KG1 (cell line): ENCODE measurements around the gene RAB37.

Source experiments
- DNase-seq: peaks from one replicate; lab custom pipeline; 2025; lab: John Stamatoyannopoulos, UW

RAB37 gene, protein sequence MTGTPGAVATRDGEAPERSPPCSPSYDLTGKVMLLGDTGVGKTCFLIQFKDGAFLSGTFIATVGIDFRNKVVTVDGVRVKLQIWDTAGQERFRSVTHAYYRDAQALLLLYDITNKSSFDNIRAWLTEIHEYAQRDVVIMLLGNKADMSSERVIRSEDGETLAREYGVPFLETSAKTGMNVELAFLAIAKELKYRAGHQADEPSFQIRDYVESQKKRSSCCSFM

DNA sequence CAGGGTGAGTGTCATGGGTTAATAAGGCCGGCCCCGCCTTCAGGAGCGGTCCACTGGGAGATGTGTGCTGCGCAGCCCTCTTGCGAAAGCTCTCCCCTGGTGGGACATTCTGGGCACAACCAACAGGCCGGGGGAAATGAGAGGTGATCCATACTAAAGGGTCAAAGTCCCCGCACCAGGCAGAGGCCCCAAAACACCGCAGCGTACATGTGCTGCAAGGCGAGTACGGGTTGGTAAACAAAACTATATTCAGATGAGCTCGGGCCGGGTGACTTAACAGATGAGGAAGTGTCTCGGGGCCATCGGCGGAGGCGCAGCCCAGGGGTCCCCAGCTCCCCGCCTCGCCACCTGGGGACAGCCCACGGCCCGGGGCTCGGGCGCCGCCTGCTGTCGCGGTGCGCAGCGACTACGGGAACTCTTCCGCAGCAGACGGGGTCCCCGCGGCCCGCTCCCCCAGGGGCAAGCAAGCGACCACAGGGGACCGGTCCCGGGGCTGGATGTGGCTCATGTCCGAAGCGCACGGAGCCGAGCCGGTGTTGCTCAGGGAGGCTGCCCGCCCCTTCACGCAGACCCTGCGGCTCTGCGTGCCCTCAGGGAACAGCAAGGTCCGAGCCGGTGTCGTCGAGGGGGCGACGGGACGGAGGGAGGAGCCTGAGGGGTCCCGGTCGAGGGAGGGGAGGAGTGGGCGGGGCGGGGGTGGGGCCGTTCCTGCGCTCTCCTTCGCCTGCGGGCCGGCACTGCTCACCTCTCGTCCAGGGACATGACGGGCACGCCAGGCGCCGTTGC is at the start of gene RAB37:
RAB37 (plus strand) TSS at position 744 of the 786 bp plus-strand sequence; CDS start at position 761, 17 bp downstream.
- peak; percentile 89 for DNase-seq

DNA sequence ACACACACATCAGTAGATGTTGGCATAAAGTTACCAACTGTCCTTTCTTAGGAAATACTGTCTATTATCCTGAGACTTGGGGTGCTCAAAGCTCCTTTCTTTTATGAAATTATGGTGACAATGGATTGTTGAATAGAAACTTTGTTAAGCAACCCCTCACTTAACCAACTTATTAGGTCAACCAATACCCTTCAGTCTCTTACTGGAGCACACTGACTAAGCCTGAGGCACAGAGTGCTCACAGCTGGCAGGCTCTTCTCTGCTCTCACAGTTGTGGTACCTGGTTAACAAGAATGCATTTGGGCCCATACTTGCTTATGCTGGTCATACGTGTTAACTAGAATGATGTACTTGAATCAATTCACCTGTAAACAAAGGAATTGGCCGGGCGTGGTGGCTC is 49.2 kb upstream of the RAB37 start:
- DNase-seq = no peak

DNA sequence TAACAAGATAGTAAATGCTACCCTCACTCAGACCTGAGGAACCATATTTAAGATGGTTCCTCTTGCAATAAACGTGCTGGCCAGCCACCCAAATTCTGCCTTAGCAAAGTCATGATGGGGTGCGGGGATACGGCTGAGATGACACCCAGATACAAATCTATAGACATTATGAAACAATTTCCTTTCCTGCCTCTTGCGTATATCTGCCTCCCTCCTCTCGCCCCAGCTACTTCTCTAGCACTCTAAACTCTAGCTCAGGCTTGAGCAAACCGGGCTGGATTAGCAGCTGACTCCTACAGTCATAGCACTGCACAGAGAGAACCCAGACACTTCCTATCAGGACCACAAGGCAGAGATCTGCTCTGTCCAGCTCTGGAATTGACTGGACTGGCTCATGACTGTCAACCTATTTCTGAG is 46.6 kb upstream of the RAB37 start:
- DNase-seq = peak; percentile 51

GRCh38 chr17:74691151-74691550 is 45.9 kb upstream of the RAB37 start:
- DNase-seq = no peak

GRCh38 chr17:74694081-74694480 is 43.0 kb upstream of the RAB37 start:
- no peak for DNase-seq

- DNase-seq = no peak
Measured at GRCh38 chr17:74695629-74696028, 41.4 kb upstream of the RAB37 start.

- no peak for DNase-seq
Measured at GRCh38 chr17:74697515-74697914, 39.5 kb upstream of the RAB37 start.

- no peak for DNase-seq
Measured at GRCh38 chr17:74698069-74698468, 39.0 kb upstream of the RAB37 start.

DNA sequence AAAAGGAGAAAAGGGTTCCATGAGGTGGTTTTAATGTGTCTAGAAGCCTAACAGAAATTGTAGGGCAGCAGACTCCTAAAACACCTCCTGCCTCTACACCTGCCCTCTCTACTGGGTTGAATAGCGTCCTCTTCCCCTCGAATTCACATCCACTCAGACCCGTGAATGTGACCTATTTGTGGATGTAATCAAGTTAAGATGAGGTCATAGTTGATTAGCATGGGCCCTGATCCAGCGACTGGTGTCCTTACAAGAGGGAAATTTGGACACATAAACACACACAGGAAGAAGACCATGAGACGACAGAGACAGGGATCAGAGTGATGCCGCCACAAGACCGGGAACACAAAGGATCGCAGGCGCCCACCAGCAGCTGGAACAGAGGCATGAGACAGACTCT is 37.8 kb upstream of the RAB37 start:
- no peak for DNase-seq

DNA sequence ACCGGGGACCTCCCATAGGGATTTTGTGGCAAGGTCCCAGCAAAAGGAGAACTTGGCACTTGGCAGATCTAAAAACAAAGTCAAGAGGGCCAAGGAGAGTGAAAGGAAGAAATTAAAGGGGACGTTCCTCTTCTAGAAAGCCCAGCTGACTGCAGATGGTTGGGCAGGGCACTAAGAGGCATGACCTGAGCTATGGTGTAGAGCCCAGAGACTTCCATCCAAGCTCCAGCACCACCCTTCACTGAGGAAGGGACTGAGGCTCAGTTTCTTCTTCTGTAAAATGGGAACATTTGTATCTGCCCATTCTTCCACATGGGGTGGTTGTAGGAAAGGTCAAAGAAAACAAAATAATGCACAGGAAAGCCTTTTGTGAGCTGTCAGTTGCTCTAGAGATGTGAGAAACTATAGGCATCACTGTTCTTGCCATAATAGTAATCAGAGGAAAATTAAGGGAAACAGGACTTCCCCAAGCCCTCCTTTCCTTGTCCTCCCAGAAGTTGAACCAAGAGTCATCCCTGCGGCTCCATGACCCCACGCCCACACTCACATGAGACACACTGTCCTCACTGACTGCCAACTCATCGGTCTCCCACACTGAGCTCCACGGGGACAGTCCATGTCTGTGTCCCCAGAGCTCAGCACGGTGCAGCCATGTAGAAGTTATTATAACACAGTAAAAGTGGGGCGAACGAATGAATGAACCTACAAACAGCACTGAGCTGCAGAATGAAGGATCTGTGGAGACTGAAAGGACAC is 34.8 kb upstream of the RAB37 start:
- DNase-seq = no peak

GRCh38 chr17:74703311-74703710 is 33.7 kb upstream of the RAB37 start:
- DNase-seq = no peak

DNA sequence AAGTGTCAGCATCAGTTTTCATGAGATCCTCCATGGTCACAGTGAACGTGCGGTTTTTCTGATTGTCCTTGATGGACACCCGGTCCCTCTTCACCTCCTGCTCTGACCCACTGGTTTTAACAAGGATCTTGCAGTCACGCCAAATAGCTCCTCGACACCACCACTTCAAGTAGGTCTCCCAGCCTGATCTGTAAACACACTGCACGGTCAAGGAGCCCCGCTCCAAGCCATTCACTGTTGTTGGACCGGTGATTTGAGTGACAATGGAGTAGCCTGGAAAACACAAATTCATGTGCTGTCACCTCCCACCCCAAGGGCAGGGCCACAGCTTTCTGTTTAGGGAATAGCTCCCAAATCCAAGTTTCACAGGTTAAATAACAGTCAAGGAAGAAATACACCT is 32.5 kb upstream of the RAB37 start:
- no peak for DNase-seq

GRCh38 chr17:74711058-74711824 is 25.8 kb upstream of the RAB37 start:
- DNase-seq = no peak

GRCh38 chr17:74712301-74712700 is 24.8 kb upstream of the RAB37 start:
- DNase-seq = no peak

DNA sequence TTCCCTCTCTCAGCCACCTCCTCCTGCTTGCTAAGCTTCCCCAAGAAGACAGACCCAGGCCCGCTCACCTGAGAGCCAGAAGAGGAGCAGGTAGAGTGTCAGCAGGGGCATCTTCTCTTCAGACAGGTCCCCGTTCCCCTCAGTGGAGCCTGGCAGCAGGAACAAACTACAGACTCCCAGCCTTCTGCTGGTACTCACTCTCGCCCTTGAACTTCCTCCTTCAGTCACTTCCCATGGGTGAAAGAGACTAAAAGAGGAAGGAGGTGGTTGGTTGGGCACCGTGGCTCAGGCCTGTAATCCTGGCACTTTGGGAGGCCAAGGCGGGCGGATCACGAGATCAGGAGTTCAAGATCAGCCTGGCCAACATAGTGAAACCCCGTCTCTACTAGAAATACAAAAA is 24.3 kb upstream of the RAB37 start, which contains the start of gene CD300LF:
CD300LF (minus strand) TSS at position 168 of the 400 bp plus-strand sequence; CDS start at position 111, 57 bp downstream.
- DNase-seq = peak; percentile 32

GRCh38 chr17:74713171-74713755 is 23.8 kb upstream of the RAB37 start:
- DNase-seq = peak; percentile 20

- DNase-seq = no peak
Measured at GRCh38 chr17:74715144-74715543, 21.9 kb upstream of the RAB37 start.

GRCh38 chr17:74720506-74720905 is 16.6 kb upstream of the RAB37 start:
- DNase-seq = no peak

GRCh38 chr17:74722782-74723181 is 14.3 kb upstream of the RAB37 start:
- DNase-seq = no peak

DNA sequence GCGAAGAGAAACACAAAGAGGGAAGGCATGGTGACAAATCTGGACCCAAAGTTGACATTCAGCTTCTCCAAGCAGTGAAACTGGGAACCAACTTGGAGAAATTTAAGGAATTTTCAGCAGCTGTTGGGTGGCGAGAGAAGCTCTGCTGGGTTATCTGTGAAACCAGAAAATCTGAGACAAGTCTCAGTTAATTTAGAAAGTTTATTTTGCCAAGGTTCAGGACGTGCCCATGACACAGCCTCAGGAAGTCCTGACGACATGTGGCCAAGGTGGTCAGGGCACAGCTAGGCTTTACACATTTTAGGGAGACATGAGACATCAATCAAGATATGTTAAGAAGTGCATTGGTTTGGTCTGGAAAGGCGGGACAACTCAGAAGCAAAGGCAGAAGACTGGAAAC is 13.2 kb upstream of the RAB37 start:
- no peak for DNase-seq

DNA sequence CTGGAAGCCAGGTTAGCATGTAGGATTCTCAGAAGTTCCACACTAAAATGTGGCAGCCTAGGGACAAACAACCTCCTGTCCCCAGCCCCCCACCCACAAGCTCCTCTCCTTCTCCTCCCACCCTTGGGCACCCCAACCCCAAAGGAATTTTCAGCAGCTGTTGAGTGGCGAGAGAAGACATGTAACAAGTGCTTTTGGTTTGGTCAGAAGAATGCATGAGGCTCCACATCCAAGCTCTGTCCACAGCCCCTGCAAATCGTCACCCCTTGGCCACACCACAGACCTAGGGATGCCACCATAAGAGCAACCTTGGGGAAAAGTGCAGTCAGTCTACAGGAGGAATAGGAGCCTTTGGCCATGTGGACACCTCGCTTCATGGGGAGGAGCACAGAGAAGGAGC is 11.9 kb upstream of the RAB37 start:
- no peak for DNase-seq
